ENCODE data around the gene BACE2.
"Not testable (repeated sequence)": the region's sequence is repeated elsewhere in the genome, so short reads cannot be mapped to it uniquely, and the experiment has no call there.

The BACE2 gene

DNA sequence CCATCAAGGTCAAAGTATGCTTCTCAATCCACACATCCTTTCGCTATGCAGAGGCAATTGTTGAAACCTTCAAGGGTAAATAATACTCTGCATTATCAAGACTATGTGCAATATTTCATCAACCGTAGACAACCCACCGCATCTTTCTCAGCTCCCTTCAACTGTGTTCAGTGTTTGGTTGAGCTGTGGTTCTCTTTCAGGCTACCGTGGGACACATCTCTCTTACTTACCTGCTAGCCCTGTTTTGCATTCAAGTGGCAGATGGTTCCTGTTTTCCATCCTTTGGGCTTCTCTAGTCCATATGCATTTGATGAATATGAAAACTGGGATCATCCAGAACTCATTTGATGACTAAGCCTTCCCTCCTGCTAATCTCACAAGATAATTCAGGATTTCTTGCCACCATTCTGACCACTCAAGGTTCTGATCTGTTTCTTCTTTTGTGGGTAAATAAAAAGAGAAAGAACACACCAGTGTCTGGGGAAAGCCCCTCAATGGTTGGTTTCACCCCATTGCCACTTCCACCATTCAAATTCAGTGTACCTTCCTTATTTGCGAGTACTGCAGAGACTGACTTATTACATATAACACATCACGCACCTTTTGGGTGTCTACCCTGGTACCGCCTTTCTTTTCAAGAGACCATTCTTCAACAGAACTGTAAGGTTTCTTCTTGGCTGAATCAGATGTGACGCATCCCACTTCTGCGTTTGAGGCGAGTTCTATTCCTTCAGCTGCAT, 61.7 kb downstream of the BACE2 start:
- peaks cover 3% of the 10 kb centered on the region for H3K9me3 Mint-ChIP-seq
- ATAC-seq: no peak
- no peak for DNase-seq (ENCODE audit: low spot score in 2 of 2)
- H3K36me3 Mint-ChIP-seq: no peaks in the 10 kb centered on the region
- H3K27ac Mint-ChIP-seq: no peak overlapping the region
- H3K4me1 Mint-ChIP-seq: no peaks in the 10 kb centered on the region
- no peak overlapping the region for H3K4me3 Mint-ChIP-seq

DNA sequence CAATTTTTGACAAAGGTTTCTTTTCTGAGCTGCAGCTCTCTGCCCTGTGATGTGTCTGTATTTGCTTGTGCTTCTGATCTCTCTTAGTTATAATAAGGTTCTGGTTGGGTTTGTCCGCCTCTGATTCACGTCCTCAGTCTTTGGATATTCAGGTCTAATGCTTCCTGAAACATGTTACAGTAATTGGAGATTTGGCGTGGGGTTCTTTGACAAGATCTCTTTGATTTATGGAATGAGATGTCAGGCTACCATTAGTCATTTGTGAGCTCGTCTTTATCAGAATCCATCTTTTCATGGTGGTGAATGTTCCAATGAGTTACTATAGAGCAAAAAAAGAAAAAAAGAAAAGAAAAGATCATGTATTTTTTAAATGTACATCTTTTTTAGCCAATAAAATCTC, 62.5 kb downstream of the BACE2 start:
- no peaks in the 10 kb centered on the region for H3K4me1 Mint-ChIP-seq

DNA sequence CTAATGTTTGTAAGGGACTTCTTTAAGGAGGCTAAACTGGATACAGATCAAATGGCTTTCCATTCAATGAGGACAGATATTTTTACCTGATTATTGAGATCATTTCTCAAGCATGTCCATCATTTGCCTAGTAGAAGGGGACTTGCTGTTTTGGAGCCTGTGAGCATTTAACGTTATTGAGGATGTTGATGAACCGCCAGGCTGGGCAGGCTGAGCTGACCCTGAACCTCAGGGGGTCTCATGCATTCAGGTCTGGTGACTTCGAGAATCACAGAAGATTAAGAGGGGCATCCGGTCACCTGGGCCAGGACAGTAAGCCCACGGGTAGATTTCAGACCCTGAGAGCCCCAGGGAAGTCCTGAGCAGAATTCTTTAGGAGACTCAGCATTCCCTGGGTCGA, 63.1 kb downstream of the BACE2 start:
- no peak overlapping the region for H3K4me3 Mint-ChIP-seq

More for the DNA sequence above, 62.5 kb downstream of the BACE2 start:
- no peak for DNase-seq (ENCODE audit: low spot score in 2 of 2)
- Mint-ChIP-seq H3K36me3 (no peaks in the 10 kb centered on the region), H3K4me3 (no peak overlapping the region), H3K27ac (no peak overlapping the region), H3K9me3 (peaks cover 3% of the 10 kb centered on the region)
- no peak for ATAC-seq

DNA sequence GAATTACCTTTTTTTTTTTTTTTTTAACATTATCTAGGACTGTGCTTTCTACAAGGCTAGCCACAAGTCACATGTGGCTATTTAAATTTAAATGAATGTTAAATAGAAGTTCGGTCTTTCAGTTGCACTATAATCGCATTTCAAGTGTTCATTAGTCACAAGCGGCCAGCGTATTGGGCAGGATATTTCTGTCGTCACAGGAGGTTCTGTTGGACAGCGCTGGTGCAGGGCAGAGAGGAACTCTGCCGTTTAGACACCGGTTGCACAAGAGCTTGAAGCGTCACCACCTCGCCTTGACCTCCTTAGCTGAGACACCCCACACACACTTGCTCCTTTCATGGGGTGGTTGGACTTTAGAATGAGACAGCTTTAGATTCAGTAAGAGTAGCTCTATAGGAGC, 64.1 kb downstream of the BACE2 start:
- no peak overlapping the region for H3K4me3 Mint-ChIP-seq
- DNase-seq (ENCODE audit: low spot score in 2 of 2) (no peak), ATAC-seq (no peak)
- peaks cover 3% of the 10 kb centered on the region for H3K9me3 Mint-ChIP-seq
- no peak overlapping the region for H3K27ac Mint-ChIP-seq
- no peaks in the 10 kb centered on the region for H3K4me1 Mint-ChIP-seq
- no peaks in the 10 kb centered on the region for H3K36me3 Mint-ChIP-seq

More for the DNA sequence above, 63.1 kb downstream of the BACE2 start:
- Mint-ChIP-seq H3K4me1 (no peaks in the 10 kb centered on the region), H3K36me3 (no peaks in the 10 kb centered on the region), H3K9me3 (peaks cover 3% of the 10 kb centered on the region), H3K27ac (no peak overlapping the region)
- DNase-seq (ENCODE audit: low spot score in 2 of 2) (no peak), ATAC-seq (no peak)

DNA sequence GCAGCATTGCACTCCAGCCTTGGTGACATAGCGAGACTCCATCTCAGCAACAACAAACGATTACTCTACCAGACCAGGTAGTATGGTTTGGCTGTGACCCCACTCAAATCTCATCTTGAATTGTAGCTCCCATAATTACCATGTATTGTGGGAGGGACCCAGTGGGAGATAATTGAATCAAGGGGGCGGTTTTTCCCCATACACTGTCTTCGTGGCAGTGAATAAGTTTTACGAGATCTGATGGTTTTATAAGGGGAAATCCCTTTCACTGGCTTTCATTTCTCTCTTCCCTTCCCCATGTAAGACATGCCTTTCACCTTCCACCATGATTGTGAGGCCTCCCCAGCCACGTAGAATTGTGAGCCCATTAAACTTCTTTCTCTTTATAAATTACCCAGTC, 66.0 kb downstream of the BACE2 start:
- Mint-ChIP-seq H3K4me3 (no peak overlapping the region), H3K27ac (no peak overlapping the region), H3K36me3 (no peaks in the 10 kb centered on the region), H3K4me1 (no peaks in the 10 kb centered on the region), H3K9me3 (no peaks in the 10 kb centered on the region)
- DNase-seq (ENCODE audit: low spot score in 2 of 2) (no peak), ATAC-seq (no peak)

DNA sequence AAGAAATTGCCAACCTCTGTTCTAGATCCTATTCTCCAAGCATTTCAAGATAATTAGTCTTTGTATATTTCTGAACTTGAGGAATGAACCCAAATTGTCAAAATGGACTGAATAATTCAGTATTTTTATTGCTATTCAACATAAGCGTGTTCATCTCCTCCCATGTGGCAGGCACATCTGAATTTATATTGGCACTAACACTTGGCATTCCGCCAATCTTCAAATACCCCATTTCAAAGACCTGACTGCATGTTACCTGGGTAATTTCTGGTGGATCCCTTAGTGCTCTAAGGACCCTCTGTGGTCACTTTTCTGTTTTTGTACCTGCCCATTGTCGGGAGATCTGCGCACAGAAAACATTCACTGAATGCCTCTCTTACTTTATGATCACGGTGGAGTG, 66.6 kb downstream of the BACE2 start:
- Mint-ChIP-seq H3K4me3 (no peak overlapping the region), H3K27ac (no peak overlapping the region), H3K36me3 (no peaks in the 10 kb centered on the region), H3K9me3 (no peaks in the 10 kb centered on the region), H3K4me1 (no peaks in the 10 kb centered on the region)
- DNase-seq (ENCODE audit: low spot score in 2 of 2) (no peak), ATAC-seq (no peak)

DNA sequence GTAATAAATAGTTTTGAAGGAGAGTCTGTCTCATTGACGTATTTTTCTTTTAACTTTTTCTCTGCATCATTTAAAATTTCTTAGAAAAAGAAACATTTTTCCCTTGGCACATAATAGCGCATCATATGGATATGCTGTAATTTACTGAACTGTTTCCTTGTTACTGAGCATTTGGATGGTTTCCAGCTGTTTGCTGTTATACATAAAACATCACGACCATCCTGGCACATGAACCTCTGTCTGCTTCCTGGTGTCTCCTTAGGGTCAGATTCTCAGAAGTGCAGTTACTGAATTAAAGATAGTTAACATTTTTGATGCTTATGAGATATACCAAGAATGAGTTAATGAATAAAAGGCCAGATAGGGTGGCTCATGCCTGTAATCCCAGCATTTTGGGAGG, 67.2 kb downstream of the BACE2 start:
- no peak overlapping the region for H3K27ac Mint-ChIP-seq
- no peak for ATAC-seq
- no peak overlapping the region for H3K4me3 Mint-ChIP-seq
- DNase-seq (ENCODE audit: low spot score in 2 of 2): no peak
- no peaks in the 10 kb centered on the region for H3K36me3 Mint-ChIP-seq
- H3K9me3 Mint-ChIP-seq: no peaks in the 10 kb centered on the region
- H3K4me1 Mint-ChIP-seq: no peaks in the 10 kb centered on the region

DNA sequence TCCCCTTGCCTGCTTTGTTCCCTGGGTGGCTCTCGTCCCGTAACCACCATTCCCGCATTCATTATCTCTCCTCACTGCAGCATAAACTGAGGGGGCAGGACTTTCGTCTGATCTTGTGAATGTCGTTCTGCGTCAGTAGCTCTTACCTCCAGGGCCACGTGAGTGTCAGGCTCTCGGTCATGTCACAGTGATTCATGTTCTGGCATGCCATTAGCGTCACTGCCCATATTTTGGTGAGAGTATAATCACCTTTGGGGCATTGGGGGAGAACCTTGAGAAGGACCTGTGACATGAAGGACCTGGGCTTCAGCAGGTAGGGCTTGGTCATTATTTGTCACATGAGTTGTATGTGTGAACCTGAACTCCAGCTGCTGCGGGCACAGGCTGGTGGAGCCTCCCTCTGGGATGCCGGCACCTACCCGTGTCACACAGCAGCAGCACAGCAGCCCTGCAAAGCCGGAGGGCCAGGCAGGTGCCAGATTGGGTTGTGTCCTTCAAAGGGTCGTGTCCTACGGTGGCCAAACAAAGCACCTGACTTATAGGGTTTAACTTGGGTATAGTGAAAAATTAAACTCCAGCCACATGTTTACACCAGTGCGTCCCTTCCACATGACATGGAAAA, 68.5 kb downstream of the BACE2 start:
- H3K4me3 Mint-ChIP-seq: no peak overlapping the region
- no peak overlapping the region for H3K27ac Mint-ChIP-seq
- ATAC-seq (no peak), DNase-seq (ENCODE audit: low spot score in 2 of 2) (no peak)
- H3K36me3 Mint-ChIP-seq: no peaks in the 10 kb centered on the region
- no peaks in the 10 kb centered on the region for H3K4me1 Mint-ChIP-seq
- no peaks in the 10 kb centered on the region for H3K9me3 Mint-ChIP-seq

DNA sequence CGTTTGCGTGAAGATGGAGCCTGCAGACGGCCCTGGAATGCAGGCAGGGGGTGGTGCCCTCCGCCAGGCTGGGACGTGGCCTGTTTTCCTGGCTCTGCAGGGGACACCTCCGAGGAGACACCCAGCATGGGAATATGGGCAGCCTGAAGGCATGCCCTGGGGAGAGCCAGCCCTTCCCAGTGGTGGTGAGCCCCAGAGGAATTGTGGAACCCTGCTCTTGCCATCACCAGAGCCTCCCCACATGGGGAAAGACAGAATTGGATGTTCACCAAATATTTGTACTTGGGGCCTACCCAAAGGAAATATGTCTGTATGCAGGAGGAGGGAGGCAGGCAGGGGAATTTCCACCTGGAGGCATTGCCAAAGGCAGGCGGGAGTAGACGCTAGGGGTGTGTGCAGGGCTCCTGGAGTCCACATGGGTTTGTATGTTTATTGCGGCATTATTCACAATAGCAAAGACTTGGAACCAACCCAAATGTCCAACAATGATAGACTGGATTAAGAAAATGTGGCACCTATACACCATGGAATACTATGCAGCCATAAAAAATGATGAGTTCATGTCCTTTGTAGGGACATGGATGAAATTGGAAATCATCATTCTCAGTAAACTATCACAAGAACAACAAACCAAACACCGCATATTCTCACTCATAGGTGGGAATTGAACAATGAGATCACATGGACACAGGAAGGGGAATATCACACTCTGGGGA, 70.3 kb downstream of the BACE2 start:
- not testable (repeated sequence) for H3K9me3 Mint-ChIP-seq; ATAC-seq; DNase-seq (ENCODE audit: low spot score in 2 of 2); H3K4me1 Mint-ChIP-seq; H3K36me3 Mint-ChIP-seq; H3K4me3 Mint-ChIP-seq; H3K27ac Mint-ChIP-seq

DNA sequence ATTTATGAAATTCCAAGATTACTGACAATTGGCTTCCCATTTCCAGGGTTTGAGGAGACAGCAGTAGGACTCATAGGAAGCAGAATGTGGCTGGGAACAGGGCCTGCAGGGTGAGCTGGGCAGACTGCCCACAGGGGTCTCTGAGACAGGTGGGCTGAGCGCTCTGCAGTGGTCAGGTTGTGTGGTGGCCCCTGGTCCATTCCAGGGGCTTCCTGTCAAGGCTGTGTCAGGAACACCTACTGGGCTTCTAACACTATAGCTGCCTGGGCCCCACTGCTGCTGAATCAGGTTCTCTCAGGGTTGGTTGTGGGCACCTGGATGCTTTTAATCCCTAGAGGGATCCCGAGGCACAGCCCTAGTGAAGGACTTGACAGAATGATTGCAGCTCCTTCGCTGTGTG, 72.1 kb downstream of the BACE2 start:
- no peaks in the 10 kb centered on the region for H3K9me3 Mint-ChIP-seq
- no peak overlapping the region for H3K4me3 Mint-ChIP-seq
- H3K36me3 Mint-ChIP-seq: no peaks in the 10 kb centered on the region
- no peak for DNase-seq (ENCODE audit: low spot score in 2 of 2)
- ATAC-seq: no peak
- H3K4me1 Mint-ChIP-seq: no peaks in the 10 kb centered on the region
- no peak overlapping the region for H3K27ac Mint-ChIP-seq

DNA sequence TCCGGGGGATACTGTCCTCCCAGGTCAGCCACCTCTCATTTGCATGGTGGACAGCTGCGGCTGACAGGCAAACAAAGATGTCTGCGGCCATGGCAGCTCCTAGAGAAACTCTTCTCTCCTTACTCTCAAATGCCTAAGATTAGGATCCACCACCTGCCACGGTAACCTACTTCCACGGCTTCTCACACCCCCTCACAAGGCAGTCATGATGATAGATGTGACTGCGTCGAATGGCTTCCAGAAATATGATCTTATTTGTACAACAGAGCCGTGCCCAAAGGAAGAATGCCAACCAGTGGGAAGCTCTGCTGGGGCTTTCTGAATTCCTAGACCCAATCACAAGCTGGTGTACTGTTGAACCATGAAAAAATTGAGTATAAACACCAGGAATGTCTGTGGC, 73.4 kb downstream of the BACE2 start:
- no peak overlapping the region for H3K27ac Mint-ChIP-seq
- H3K4me1 Mint-ChIP-seq: no peaks in the 10 kb centered on the region
- no peaks in the 10 kb centered on the region for H3K36me3 Mint-ChIP-seq
- no peak for DNase-seq (ENCODE audit: low spot score in 2 of 2)
- no peaks in the 10 kb centered on the region for H3K9me3 Mint-ChIP-seq
- ATAC-seq: no peak
- no peak overlapping the region for H3K4me3 Mint-ChIP-seq

DNA sequence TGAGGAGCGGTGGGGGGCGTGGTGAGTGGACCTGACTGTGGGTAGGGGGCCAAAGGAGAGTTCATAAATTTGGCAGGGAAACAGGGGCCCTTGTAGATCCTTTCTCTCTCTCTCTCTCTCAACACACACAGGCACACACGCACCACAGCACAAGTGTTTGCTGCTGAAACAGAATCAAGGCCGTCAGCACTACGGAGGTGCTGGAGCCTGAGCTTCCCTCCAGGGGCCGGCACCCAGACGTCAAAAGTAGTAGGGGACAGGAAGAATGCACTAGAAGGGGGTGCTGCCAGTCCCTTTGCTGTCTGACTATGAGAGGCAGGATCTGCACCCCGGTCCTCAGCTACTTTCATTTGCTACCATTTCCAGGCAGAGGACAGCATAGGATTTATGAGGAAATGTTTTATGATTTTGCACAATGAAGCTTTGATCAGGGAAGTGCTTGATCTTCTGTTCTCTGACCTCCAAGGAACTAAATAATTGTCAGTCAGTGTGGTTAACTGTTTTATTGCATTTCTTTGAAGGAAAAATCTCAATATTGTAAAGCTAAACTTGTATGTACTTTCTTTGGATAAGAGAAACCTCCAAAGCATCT, 74.4 kb downstream of the BACE2 start:
- no peaks in the 10 kb centered on the region for H3K36me3 Mint-ChIP-seq
- ATAC-seq (no peak), DNase-seq (ENCODE audit: low spot score in 2 of 2) (no peak)
- no peak overlapping the region for H3K4me3 Mint-ChIP-seq
- H3K27ac Mint-ChIP-seq: no peak overlapping the region
- H3K4me1 Mint-ChIP-seq: no peaks in the 10 kb centered on the region
- no peaks in the 10 kb centered on the region for H3K9me3 Mint-ChIP-seq

DNA sequence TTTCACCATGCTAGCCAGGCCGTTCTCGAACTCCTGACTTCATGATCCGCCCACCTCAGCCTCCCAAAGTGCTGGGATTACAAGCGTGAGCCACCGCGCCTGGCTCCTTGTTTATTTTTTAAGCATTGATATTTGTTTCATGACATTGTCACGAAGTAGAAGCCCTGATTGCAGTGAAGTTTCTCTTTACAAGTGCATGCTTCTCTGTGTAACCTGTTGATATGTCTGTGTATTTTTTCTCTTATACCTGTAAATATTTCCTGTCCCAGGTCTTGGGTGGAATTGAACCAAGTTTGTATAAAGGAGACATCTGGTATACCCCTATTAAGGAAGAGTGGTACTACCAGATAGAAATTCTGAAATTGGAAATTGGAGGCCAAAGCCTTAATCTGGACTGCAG, 75.1 kb downstream of the BACE2 start:
- no peak overlapping the region for H3K27ac Mint-ChIP-seq
- no peak overlapping the region for H3K4me3 Mint-ChIP-seq
- no peaks in the 10 kb centered on the region for H3K9me3 Mint-ChIP-seq
- ATAC-seq: no peak
- no peaks in the 10 kb centered on the region for H3K36me3 Mint-ChIP-seq
- H3K4me1 Mint-ChIP-seq: no peaks in the 10 kb centered on the region
- DNase-seq (ENCODE audit: low spot score in 2 of 2): no peak

DNA sequence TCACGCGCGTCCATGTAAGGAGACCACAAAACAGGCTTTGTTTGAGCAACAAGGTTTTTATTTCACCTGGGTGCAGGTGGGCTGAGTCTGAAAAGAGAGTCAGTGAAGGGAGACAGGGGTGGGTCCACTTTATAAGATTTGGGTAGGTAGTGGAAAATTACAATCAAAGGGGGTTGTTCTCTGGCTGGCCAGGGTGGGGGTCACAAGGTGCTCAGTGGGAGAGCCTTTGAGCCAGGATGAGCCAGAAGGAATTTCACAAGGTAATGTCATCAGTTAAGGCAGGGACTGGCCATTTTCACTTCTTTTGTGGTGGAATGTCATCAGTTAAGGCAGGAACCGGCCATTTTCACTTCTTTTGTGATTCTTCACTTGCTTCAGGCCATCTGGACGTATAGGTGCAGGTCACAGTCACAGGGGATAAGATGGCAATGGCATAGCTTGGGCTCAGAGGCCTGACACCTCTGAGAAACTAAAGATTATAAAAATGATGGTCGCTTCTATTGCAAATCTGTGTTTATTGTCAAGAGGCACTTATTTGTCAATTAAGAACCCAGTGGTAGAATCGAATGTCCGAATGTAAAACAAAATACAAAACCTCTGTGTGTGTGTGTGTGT, 76.4 kb downstream of the BACE2 start:
- ATAC-seq; H3K4me1 Mint-ChIP-seq; DNase-seq (ENCODE audit: low spot score in 2 of 2); H3K36me3 Mint-ChIP-seq; H3K9me3 Mint-ChIP-seq; H3K4me3 Mint-ChIP-seq; H3K27ac Mint-ChIP-seq: not testable (repeated sequence)

DNA sequence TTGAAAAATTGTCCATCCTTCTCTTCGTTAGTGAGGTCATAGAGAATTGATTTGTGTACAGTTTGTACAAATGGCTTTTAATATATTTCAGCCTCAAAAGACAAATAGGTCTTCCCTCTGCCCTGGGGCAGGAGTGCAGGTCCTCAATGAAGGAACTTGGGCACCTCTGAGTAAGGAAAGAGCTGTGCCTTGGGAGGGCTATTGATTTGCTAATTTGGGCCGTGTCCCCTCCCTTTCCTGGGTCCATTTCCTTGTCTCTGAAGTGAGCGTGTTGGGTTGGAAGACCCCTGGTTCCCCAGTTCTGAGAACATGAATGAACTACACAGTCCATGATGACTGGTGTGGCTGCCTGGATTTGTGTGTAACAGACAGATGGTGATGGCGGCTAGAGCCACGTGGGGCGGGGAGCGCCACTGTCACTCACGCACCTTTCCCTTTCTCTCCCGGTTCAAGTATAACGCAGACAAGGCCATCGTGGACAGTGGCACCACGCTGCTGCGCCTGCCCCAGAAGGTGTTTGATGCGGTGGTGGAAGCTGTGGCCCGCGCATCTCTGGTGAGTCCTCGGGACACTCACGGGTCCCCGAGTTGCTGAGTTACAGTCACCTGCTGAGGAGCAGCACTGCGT, 77.7 kb downstream of the BACE2 start:
- Mint-ChIP-seq H3K4me3 (no peak overlapping the region), H3K9me3 (no peaks in the 10 kb centered on the region), H3K4me1 (no peaks in the 10 kb centered on the region), H3K27ac (no peak overlapping the region), H3K36me3 (no peaks in the 10 kb centered on the region)
- DNase-seq (ENCODE audit: low spot score in 2 of 2) (no peak), ATAC-seq (no peak)
